SK-N-SH (cell line): Measurements from ENCODE around the gene HBEGF. TPM values are rescaled to one million over a fixed set of nuclear protein-coding genes. Genes with fewer than 3 reads are reported as not detected.

Experiments
- CTCF ChIA-PET: fragments of 300-600, 350-600 bp; formaldehyde crosslinking; extraction: SDS; loops from one replicate; lab custom pipeline; 2021; lab: Yijun Ruan, JAX
- POLR2A ChIA-PET: fragments of 350-600 bp; sonication (Branson Sonifier 250); formaldehyde crosslinking; extraction: SDS; loops from one replicate; lab custom pipeline; 2020; ENCODE audit warnings: antibody characterized with exemption, inconsistent platforms; lab: Yijun Ruan, JAX
- DNase-seq: peaks from one replicate; pipeline ENCODE4 v3.0.0; 2012
- H2AFZ ChIP-seq: fragments of 200-600 bp; sonication (generic); 2 replicates; pipeline ENCODE4 v1.8.1; 2016; ENCODE audit warnings: antibody characterized with exemption, mild to moderate bottlenecking, low read depth
- H3F3A ChIP-seq: fragments of 200-600 bp; sonication (generic); replicated peaks from 2 replicates; pipeline ENCODE3; 2016; ENCODE audit warnings: antibody characterized with exemption, mild to moderate bottlenecking; ENCODE audit not compliant: insufficient read depth
- H3K27ac ChIP-seq, 2 experiments: fragments of 200-500 bp in 1 of 2; fragments of 200-600 bp in 1 of 2; sonication (Bioruptor generic) in 1 of 2; sonication (generic), shearing (Covaris generic) in 1 of 2; 2 replicates each; pipeline versions ENCODE4 v1.5.1 to v1.6.1; 2014 to 2016; ENCODE audit warnings: low read depth in 2 of 2, inconsistent platforms in 1 of 2, low read length in 1 of 2, mild to moderate bottlenecking in 1 of 2, mixed read lengths in 1 of 2
- H3K27me3 ChIP-seq: fragments of 200-600 bp; sonication (generic), shearing (Covaris generic); 2 replicates; pipeline ENCODE4 v1.6.1; 2016; ENCODE audit warnings: mixed run types; ENCODE audit not compliant: insufficient read depth
- H3K36me3 ChIP-seq, 2 experiments: fragments of 200-500 bp in 1 of 2; fragments of 200-600 bp in 1 of 2; sonication (Bioruptor generic) in 1 of 2; sonication (generic) in 1 of 2; replicated peaks in 1 of 2; 2 replicates each; pipeline versions ENCODE3 to v1.5.1; 2014 to 2016; ENCODE audit warnings: low read length in 1 of 2, mild to moderate bottlenecking in 1 of 2; ENCODE audit not compliant: insufficient read depth in 2 of 2, control insufficient read depth in 1 of 2
- H3K4me1 ChIP-seq, 2 experiments: fragments of 200-500 bp in 1 of 2; fragments of 200-600 bp in 1 of 2; sonication (Bioruptor generic) in 1 of 2; sonication (generic), shearing (Covaris generic) in 1 of 2; 2 replicates each; pipeline versions ENCODE4 v1.5.1 to v1.6.1; 2014 to 2016; ENCODE audit warnings: low read depth in 1 of 2, low read length in 1 of 2, mixed run types in 1 of 2; ENCODE audit not compliant: insufficient read depth in 2 of 2, control insufficient read depth in 1 of 2
- H3K4me2 ChIP-seq: fragments of 200-600 bp; sonication (generic), shearing (Covaris generic); 2 replicates; pipeline ENCODE4 v1.6.1; 2017; ENCODE audit warnings: mixed run types
- H3K4me3 ChIP-seq, 2 experiments: fragments of 200-500 bp in 1 of 2; fragments of 200-600 bp in 1 of 2; sonication (Bioruptor generic) in 1 of 2; sonication (generic), shearing (Covaris generic) in 1 of 2; 2 replicates each; pipeline versions ENCODE4 v1.5.1 to v1.8.1; 2014 to 2016; ENCODE audit warnings: low read depth in 2 of 2, inconsistent platforms in 1 of 2, low read length in 1 of 2, mild to moderate bottlenecking in 1 of 2, mixed read lengths in 1 of 2, moderate library complexity in 1 of 2
- H3K79me2 ChIP-seq: fragments of 200-600 bp; sonication (generic); 2 replicates; pipeline ENCODE4 v1.8.1; 2017; ENCODE audit warnings: mild to moderate bottlenecking; ENCODE audit not compliant: insufficient read depth
- H3K9ac ChIP-seq: fragments of 200-600 bp; sonication (generic); 2 replicates; pipeline ENCODE4 v1.6.1; 2017; ENCODE audit warnings: mixed run types
- H3K9me2 ChIP-seq: fragments of 200-600 bp; sonication (generic); 2 replicates; pipeline ENCODE4 v1.6.1; 2017; ENCODE audit warnings: mixed run types
- H3K9me3 ChIP-seq: fragments of 200-600 bp; sonication (generic); 2 replicates; pipeline ENCODE4 v1.6.1; 2017; ENCODE audit warnings: mixed run types, mild to moderate bottlenecking, moderate library complexity
- H4K20me1 ChIP-seq: fragments of 200-600 bp; sonication (generic); 2 replicates; pipeline ENCODE4 v1.6.1; 2017; ENCODE audit warnings: mild to moderate bottlenecking, mixed run types; ENCODE audit not compliant: insufficient read depth
- RXRA ChIP-seq: IDR thresholded peaks from 2 replicates; pipeline ENCODE4 v1.4.0; 2012; ENCODE audit warnings: low read depth, mild to moderate bottlenecking, borderline replicate concordance
- YY1 ChIP-seq: IDR thresholded peaks from 2 replicates; pipeline ENCODE4 v1.4.0; 2012; ENCODE audit warnings: low read depth, mild to moderate bottlenecking
- WGBS: methylation state at CpG from one replicate; pipeline ENCODE4 v1.1.6; 2017; ENCODE audit warnings: low lambda C conversion rate; 5-methylcytosine and 5-hydroxymethylcytosine counted together
- polyA plus RNA-seq, 3 experiments: library from polyadenylated mRNA; depleted of rRNA; stranded (reverse); fragments of >200 nt; gene quantifications; 2 replicates each; pipeline ENCODE4 v1.2.3, GENCODE V29; 2012
- TF ChIP-seq, protein P1 (sequence below): IDR thresholded peaks from 2 replicates; pipeline ENCODE4 v1.6.1; 2012; ENCODE audit warnings: mild to moderate bottlenecking, low read depth, low read length, moderate library complexity
- TF ChIP-seq, protein P2 (sequence below): IDR thresholded peaks from 2 replicates; pipeline ENCODE4 v1.4.0; 2012; ENCODE audit warnings: low read depth, borderline replicate concordance
- TF ChIP-seq, protein P3 (sequence below): fragments of 150-350 bp; IDR thresholded peaks from 2 replicates; pipeline ENCODE4 v1.6.1; 2016; ENCODE audit warnings: mild to moderate bottlenecking, low read depth, low read length

Gene HBEGF
- polyA plus RNA-seq, 1 of the 3 experiments (the other 2 are of a cell fraction): 59.8 TPM

- TF ChIP-seq, protein P1, sequence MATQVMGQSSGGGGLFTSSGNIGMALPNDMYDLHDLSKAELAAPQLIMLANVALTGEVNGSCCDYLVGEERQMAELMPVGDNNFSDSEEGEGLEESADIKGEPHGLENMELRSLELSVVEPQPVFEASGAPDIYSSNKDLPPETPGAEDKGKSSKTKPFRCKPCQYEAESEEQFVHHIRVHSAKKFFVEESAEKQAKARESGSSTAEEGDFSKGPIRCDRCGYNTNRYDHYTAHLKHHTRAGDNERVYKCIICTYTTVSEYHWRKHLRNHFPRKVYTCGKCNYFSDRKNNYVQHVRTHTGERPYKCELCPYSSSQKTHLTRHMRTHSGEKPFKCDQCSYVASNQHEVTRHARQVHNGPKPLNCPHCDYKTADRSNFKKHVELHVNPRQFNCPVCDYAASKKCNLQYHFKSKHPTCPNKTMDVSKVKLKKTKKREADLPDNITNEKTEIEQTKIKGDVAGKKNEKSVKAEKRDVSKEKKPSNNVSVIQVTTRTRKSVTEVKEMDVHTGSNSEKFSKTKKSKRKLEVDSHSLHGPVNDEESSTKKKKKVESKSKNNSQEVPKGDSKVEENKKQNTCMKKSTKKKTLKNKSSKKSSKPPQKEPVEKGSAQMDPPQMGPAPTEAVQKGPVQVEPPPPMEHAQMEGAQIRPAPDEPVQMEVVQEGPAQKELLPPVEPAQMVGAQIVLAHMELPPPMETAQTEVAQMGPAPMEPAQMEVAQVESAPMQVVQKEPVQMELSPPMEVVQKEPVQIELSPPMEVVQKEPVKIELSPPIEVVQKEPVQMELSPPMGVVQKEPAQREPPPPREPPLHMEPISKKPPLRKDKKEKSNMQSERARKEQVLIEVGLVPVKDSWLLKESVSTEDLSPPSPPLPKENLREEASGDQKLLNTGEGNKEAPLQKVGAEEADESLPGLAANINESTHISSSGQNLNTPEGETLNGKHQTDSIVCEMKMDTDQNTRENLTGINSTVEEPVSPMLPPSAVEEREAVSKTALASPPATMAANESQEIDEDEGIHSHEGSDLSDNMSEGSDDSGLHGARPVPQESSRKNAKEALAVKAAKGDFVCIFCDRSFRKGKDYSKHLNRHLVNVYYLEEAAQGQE: no peak
Measured at GRCh38 chr5:140292212-140293036, 54.0 kb downstream of the HBEGF start (continued).

DNA sequence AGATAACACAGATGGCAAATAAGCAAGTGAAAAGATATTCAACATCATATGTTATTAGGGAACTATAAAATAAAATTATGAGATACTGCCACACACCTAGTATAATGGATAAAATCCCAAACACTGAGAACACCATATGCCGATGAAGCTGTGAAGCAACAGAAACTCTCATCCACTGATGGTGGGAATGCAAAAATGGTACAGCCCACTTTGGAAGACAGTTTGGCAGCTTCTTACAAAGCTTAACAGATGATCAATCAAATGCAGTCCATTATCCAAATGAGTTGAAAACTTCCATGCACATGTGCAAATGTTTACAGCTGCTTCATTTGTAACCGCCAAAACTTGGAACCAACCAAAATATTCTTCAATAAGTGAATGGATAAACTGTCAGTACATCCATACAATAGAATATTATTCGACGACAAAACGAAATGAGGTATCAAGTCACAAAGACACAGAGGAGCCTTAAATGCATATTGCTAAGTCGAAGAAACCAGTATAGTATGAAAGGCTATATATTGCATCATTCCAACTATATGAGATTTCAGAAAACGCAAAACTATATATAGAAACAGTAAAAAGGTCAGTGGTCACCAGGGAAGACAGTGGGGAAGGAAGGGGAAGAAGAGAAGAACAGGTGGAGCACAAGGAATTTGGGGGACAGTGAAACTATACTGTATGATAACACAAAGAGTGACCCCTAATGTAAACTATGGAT is 58.4 kb downstream of the HBEGF start:
- ChIA-PET CTCF (interaction anchor here (1.1 kb wide), 1 partner anchor 44 kb away, joined by 3 read pairs; no protein-coding TSS in a partner anchor), POLR2A (no interaction called here)
- Histone ChIP-seq H3F3A (peaks cover 19% of the 10 kb centered on the region), H3K36me3 (no peaks in the 10 kb centered on the region), H3K27ac (no peak overlapping the region), H3K79me2 (peaks cover 93% of the 10 kb centered on the region), H4K20me1 (no peaks in the 10 kb centered on the region), H2AFZ (no peak overlapping the region), H3K9me3 (no peaks in the 10 kb centered on the region), H3K4me2 (no peak overlapping the region), H3K9me2 (no peaks in the 10 kb centered on the region), H3K27me3 (no peaks in the 10 kb centered on the region), H3K4me1 (peaks cover 0 to 6% of the 10 kb centered on the region in 2 experiments; a peak in 2 of 4 replicates), H3K4me3 (no peak overlapping the region), H3K9ac (no peak overlapping the region)
- TF ChIP-seq, protein P2, sequence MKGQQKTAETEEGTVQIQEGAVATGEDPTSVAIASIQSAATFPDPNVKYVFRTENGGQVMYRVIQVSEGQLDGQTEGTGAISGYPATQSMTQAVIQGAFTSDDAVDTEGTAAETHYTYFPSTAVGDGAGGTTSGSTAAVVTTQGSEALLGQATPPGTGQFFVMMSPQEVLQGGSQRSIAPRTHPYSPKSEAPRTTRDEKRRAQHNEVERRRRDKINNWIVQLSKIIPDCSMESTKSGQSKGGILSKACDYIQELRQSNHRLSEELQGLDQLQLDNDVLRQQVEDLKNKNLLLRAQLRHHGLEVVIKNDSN: no peak
- TF ChIP-seq RXRA (no peak), YY1 (no peak)
- TF ChIP-seq, protein P3, sequence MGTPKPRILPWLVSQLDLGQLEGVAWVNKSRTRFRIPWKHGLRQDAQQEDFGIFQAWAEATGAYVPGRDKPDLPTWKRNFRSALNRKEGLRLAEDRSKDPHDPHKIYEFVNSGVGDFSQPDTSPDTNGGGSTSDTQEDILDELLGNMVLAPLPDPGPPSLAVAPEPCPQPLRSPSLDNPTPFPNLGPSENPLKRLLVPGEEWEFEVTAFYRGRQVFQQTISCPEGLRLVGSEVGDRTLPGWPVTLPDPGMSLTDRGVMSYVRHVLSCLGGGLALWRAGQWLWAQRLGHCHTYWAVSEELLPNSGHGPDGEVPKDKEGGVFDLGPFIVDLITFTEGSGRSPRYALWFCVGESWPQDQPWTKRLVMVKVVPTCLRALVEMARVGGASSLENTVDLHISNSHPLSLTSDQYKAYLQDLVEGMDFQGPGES: no peak
- 91% methylated on average over 7 of the region's 7 CpGs for WGBS
- DNase-seq: no peak
